Superior temporal gyrus (tissue), 1 donor: ENCODE results near the gene PKNOX2.
A peak's percentile ranks its signal among the peaks of the same experiment; 100 is the strongest.

Experiments
- DNase-seq: peaks from one replicate; pipeline ENCODE4 v3.0.0-alpha.2; 2016; ENCODE audit errors: extremely low spot score

Gene PKNOX2

DNA sequence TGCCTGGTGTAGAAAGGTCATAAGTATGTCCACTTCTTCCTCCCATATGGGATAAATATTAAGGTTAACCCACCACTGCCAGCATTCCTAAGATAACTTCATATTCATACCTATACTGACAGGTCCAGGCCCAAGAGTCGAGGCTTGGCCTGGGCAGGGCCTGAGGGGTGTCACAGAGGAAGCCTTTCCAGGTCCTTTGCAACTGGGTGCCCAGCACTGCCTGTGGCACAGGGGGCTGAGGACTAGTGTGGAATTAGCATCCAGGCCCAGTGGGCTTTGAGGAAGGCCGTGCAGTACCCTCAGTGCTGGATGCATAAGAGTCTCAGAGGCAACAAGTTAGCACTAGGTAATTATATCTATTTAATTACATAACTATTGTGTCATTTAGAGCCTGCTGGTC, 65.4 kb downstream of the PKNOX2 start:
- no peak for DNase-seq

DNA sequence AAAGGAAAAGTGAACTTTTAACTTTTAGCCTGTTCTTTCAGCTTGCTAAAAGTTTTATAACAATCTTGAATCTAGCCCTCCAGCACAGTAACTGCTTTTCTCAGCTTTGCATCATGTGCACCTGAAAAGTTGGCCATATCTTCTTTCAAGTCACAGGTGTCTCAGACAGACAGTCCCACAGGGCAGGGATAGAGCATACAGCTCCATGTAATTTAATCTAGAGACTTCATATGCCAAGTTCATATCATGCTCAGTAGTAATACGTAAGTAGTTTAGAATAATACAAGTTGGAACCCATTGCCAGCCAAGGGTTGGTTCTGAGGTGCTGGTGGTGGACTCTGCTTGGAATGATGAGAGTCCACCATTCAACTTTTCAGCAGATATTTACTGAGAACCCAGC, 68.6 kb downstream of the PKNOX2 start:
- no peak for DNase-seq

DNA sequence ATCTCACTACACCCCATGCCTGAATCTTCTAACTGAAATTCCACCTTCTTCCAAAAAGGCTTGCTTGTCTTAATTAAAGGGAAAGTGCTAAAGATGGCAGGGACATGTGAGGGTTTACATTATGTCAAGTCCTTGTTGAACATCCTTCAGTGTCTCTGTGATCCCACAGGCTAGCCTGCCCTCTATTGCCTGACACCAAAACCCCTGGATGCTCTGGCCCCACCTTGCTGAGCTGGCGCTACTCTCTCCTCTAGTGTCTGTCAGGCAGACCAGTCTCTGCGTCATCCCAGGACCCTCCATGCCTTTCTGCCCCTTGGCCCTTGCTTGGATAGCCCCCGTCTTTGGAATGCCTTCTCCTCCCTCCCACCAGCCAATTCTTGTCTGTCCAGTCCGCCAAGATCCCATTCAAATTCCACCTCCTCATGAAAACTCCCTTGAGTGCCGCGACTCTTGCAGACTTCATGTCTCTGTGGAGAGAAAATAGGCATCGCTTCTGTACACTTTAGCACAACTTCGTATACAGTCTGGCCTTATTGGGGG, 69.3 kb downstream of the PKNOX2 start:
- no peak for DNase-seq

DNA sequence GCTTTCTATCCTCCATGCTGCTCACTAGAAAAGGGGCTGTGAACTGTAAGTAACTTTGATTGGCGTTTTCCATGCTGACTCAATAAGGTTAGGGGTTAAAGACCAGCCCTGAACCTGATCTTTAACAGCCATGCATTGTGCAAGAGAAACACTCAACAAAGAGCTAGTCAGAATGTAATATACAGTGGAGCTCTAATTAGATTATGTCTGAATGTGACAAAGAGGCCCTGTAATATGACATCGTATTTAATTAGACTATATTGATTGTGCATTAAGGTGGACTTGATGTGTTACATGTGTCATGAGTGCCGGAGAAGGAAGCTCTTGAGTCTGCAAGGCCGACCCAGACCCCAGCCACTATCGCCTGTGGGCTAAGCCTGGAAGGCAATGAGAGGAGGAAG, 70.5 kb downstream of the PKNOX2 start:
- DNase-seq, result no peak

DNA sequence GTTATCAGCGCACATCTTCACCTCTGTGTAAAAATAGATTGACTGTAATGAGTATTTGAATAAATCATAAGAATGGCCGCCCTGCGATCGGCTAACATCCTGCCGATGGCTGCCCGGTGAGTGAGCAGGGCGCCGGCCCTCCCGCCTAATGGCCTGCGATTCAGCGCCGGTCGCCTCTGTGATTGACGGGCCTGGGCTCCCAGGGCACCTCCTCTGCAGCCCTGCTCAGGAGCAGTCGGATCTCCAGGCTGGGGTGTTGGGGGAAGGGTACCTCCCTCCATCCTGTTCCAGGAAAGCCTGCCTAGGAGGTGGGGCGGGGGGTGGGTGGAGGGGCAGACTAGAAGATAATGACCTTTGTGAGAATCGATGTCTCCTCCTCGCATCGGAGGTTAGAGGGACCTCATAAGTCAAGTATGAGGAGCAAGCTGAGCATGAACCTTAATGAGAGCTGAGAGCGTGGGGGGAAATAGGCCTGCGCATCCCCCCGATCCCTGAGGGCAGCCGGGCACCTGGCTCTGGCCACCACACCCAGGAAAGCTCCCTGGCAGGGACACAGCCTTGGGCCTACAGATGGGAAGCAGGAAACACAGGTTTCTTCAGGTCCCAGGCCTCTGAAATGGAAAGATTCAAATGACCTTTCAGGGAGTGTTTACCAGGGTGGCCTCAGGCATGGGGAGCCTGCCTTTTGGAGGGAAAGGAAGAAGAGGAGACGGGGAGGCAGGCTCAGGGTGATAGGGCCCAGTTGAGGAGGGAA, 71.7 kb downstream of the PKNOX2 start:
- DNase-seq, result no peak

DNA sequence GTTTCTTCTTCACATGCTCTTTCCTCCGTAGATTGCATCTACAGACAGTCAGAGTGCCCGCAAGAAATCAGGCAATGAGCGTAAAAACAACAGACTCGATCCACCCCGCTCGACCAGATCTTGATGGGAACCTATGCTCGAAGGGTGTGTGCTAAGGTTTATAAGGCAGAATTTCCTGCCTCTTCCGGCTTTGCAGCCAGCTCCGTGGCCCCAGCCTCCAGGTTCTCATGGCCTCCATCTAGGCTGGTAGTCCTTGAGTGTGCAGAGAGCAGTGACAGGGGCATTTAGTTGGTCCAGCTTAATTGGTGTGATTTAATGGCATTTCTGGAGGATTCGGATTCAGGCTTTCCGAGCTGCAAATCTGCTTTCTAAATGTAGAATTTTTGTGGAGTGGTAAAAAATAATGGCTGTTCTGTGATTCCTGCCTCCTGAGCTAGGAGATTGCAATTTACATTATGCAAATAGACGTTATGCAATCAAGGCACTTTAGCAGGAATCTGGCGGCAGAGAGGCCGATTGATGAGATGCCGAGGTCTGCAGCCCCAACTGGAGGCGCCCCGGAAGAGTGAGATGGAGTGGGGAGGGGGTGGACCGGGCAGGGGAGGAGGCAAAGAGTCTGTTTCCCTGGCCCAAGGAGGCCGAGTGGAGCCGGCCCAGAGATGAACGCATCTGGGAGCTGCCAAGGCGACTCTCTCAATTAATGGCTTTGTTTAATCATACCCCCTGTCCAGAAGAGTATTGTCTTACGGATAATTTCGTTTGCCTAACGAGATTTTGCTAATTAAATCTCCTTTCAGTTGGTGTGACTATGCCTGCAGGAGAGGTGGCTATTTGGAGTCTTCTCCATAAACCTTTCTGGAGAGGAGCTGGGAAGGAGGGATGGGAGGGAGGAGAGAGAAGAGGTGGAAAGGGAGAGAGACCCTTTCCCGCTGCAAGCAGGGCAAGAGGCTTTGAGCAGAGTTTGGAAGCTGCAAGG, 75.3 kb downstream of the PKNOX2 start:
- peak; percentile 56 for DNase-seq

DNA sequence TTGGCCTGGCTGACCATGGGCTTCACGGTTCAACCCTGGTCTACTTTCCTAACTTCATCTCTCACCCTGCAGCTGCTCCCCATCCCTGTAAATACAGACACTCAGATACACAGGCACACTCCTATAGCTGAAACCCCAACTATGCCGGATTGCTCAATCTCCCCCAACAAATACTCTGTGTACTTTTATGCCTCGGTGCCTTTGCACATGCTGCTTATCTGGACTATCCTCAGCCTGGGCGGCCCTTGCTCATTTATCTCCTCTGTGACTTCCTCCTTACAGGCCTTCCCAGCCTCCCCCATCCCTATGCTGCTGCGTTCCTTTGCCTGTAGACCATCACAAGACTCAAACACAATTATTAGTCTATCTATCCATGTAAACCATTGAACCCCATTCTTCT, 76.6 kb downstream of the PKNOX2 start:
- DNase-seq, result no peak

DNA sequence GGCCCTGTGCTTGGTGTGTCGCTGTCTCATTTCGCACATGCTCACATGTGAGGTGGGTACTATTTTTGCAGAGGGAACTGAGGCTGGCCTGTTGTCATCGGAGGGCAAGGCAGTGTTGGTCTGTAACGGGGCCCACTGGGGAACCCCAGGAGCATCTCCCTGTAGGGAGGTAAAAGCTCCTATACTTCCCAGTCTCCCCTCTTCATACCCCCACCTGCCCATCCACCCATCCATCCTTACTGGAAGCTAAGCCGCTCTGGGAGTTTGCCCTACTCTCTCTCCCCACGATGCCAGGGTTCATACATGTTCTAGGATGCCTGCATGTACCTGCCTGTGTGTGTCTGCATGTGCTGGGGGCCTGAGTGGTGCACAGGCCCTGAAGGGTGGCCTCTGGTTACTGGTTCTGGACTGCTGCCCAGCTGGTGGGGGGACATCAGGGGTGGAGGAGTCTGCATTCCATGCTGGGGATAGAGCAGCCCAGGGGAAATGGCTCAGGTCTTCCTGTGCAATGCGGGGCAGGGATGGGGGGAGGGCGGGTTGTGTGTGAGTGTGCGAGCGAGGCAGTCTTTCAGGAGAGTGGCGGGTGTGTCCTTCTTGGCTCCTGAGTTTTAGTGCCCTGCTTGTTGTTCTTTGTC, 77.7 kb downstream of the PKNOX2 start:
- DNase-seq, result no peak

DNA sequence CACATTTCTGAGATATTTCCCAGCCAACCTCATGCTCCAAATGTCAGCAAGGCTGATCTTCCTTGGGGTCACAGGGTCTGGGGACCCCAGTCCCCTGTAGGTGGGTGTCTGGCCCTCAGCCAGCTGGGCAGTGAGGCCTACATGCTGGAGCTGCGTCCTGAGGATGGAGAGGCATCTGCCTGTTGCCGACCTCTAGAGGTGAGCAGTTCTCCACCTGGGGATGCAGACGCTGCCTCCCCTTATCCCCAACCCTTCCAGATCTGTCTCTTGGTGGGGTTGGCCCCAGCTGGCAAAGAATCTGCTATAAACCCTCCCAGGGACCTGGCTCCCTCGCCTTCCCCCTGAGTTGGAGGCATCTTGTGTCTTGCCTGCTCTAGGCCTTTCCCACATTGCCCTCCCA, 79.6 kb downstream of the PKNOX2 start:
- no peak for DNase-seq

DNA sequence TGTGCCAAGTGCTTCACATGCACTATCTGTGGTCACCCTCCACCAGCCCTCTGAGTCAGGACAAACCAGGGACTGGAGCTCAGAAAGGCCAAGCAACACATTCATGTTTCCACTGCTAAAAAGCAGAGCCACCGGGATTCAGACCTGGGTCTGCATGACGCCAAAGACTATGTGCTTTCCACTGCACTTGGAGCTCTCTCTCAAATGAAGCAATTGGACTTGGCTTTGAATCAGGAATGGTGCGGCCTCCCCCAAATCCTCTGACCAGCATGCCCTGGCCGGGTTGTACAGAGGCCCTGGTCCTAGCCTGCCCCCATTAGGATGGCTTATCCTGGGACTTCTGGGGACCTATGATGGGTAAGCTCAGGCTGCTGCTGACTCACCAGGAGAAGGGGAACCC, 80.7 kb downstream of the PKNOX2 start:
- DNase-seq, result no peak

DNA sequence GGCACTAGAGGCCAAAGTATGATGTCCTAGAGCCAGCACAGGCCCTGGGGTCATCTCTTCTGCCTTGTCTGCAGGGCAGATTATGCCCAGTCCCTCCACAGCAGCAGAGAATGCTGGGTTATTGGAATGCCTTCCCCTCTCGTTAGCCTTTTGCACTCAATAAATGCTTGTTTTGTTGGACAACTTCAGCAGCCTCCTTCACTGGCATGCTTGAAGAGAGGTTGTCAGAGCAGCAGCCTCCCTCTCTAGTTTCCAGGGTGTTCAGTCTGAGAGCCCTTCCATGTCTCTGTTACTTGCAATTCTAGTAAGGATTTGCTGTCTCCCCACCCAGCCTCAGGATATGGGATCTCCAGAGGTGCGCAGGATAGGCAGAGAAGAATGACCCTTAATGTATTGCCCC, 82.9 kb downstream of the PKNOX2 start:
- DNase-seq, result no peak

DNA sequence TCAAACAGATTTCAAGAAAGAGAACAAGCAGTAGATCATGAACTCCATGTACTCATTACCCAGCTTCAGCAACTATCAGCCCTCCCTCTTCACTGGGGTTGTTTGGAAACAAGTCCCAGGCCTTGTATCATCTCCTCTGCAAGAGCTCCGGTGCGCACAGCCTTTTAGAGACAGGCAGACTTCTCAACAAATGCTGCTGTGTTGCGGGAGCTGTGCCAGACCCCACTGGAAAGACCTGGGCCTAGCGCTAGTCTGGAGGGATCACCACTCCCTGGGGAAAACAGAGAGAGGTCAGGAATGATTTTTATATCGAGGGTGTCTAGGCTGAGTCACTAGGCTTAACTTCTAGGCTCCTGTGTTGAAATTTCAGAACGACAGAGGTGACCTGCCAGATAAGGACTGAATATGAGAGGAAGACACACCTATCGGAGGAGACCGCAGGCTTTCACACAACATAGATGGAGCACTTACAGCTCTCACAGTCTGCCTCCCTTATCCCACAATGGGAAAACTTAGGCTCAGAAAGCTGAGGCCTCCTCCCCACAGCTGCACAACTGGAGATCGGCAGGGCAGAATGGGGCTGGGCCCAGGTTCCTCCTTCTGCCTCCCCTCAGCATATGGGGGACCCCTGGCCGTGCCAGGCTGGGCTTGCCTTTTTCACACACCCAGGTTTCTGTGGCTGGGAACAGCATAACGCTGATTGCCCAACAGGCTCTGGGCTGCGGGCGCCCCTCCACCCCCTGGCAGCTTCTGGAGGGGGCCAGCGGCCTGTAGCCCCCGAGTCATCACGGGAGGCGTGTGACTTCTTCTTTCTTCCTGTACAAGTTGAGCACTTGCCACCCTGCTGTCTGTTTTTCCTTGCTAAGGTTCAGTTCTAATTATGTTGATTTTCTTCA, 86.0 kb downstream of the PKNOX2 start:
- DNase-seq, result no peak

DNA sequence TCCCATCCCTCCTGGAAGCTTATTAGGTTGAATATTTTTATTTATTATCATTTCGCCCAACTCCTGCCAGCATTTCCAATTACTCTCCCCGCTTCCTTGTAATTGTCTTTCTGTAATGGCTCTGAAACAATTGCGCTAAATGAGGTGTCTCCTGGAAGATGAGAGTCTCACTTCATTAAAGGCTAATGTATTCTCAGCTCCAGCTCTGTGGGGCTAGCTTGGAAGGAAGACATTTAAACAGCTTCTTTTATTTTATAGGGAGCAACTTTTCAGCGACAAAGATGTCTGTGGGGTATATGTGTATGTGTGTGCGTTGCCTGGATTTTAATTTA, 86.6 kb downstream of the PKNOX2 start:
- DNase-seq, result no peak

DNA sequence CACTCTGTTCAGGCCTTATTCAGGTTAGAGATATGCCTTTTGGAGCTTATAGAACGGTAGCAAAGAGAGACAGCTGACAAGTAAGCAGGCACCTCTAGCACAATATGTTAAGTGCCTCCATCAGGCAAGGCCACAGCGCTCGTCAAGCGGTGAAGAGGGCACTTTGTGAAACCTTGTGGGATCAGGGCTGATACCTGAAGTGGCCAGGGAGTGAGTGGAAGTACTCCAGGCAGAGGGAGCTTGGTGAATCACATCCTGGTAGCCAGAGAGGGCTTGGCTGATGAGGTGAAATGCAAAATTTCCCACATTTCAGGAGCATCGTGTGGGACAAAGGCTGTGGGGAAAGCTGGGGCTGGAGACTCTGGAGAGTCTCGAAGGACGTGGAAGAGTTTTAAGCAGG, 87.4 kb downstream of the PKNOX2 start:
- no peak for DNase-seq

DNA sequence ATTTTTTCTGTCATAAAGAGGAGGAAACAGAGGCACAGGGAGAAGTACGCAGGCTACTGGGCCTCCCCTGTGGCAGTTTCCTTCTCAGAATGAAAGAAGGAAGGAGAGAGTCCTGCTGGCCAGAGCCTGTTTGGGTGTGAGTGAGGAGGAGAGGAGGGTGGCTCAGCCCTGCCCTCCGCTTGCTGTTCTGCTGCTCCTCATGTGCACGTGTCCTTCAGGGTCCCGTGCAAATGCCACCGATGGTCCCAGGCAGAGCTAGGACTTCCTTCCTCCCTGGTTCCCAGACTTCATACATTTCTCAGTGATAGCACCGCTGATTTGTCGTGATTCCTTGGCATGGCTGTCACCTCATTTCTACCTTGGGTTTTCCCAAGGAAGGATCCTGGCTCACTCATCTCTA, 88.7 kb downstream of the PKNOX2 start:
- DNase-seq, result no peak

DNA sequence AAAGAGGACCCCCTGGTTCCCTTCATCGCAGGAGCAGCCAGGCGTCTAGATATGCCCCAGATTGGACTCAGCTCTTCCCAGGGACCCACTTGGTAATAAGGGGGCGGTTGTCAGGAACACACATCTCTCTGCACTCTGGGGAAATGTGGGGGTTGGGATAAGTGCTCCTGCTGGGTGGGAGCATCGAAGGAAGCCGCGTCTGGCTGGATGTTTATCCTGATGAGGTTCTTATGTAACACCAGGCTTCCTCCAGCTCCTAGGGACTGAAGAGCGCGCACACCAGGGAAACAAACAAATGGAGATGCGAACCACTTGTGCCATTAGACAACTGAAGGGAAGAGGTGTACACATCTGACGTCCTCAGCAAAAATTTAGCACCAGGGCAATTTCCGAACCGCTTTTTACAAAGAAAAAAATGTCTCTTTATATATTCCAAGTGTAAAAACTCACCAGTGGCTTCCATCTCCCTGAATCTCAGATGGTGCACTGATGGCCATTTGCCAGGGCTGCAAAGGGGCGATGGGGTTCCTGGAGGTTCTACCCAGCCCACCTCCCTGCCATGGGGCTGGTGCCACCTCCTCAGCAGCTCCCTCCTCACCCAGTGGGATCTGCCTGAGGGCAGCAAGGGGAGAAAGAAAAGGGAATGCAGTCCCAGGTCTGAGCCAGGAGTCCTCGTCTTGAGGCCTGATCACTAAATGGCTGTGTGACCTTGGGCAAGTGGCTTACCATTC, 89.4 kb downstream of the PKNOX2 start:
- peak; percentile 67 for DNase-seq

DNA sequence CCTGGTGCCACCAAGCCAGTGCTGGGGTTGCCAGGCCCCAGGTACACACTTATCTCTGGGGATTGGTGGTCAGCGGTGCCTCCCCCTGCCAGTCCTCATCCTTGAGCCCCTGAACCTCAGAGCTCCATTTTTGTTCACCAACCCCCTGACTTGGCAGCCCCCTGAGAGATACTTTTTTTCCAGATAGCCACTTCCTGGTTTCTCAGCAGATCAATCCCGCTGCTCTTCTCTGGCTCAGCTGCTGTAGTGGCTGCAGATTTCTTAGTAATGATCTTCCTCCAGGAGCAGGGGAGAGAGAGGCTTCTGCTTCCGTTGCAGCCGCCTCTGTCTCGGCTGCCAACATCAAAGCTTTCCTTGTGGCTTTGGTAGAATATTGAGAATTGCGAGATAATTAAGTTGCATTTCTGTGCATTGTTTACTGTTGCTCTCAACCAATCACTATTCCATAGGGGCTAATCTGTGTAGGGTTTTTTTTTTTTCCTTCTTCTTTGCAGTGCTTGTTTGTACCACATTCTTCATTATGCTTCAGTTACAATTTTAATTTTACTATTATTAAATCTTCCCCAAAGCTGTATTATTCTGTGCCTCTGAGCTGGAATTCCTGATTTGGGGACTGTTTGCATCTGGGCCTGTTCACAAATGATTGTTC, 92.1 kb downstream of the PKNOX2 start:
- no peak for DNase-seq

DNA sequence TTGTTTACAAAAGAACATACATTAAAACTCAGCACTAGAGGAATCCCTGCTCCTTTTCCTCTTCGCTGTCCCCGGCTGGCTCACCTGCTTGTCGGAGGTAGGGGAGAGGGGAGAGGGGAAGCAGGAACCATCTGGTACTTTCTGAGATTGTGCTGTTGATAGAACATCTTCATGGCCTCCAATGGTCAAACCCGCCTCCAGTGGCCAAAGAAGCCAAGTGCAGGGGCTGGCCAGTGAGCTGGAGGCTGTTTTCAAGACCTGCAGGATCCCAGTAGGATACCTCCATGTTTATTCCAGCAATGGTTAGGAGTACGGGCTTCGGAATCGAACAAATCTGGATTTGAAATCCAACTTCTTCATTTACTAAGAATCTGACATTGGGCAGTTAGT, 92.6 kb downstream of the PKNOX2 start:
- DNase-seq, result no peak

DNA sequence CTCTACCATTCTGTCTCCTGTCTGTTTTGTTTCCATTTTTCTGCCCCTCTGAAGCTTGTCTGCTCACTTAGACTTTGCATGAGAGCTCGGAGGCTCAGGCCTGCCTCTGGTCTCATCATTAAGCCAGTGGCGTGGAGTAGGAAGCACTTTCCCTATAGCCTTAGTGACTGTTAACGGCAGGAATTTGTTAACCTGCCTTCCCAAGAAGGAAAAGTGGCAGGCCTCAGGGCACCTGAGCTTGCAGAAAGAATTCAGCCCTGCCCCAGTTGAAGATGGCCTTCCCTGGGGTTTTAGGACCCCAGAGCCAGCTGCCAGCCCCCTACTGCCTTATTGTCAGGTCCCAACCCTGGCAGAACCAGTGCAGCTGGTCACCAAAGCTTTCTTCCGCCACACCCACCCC, 93.2 kb downstream of the PKNOX2 start:
- no peak for DNase-seq
